ENCODE data around the gene TMUB2.

- TF ChIP-seq CTCF (IDR thresholded peaks at IDR 0.05), result no peak
- TF ChIP-seq POLR2A (IDR thresholded peaks at IDR 0.05), result no peak
These were observed 8.6 kb upstream of the TMUB2 start for GRCh38 chr17:44178133-44178532.
